ENCODE measurements around the gene PSG4.
"Not testable (repeated sequence)": the region's sequence is repeated elsewhere in the genome, so short reads cannot be mapped to it uniquely, and the experiment has no call there.

GRCh38 chr19:43250296-43250695 is 44.9 kb upstream of the PSG4 start:
- TF ChIP-seq CTCF (IDR thresholded peaks at IDR 0.05 in 8 of 11, conservative IDR thresholded peaks at IDR 0.05 in 3 of 11); POLR2A (IDR thresholded peaks at IDR 0.05): not testable (repeated sequence)
